C4-2B (cell line): Measurements from ENCODE around the gene ZFYVE28.

Experiments used
- CTCF ChIP-seq: fragments of 450-650 bp; conservative IDR thresholded peaks from 2 replicates; pipeline ENCODE4 v1.5.1; 2017; ENCODE audit warnings: mild to moderate bottlenecking
- ZFX ChIP-seq: fragments of 450-650 bp; IDR thresholded peaks from 2 replicates; pipeline ENCODE4 v1.6.1; 2017

DNA sequence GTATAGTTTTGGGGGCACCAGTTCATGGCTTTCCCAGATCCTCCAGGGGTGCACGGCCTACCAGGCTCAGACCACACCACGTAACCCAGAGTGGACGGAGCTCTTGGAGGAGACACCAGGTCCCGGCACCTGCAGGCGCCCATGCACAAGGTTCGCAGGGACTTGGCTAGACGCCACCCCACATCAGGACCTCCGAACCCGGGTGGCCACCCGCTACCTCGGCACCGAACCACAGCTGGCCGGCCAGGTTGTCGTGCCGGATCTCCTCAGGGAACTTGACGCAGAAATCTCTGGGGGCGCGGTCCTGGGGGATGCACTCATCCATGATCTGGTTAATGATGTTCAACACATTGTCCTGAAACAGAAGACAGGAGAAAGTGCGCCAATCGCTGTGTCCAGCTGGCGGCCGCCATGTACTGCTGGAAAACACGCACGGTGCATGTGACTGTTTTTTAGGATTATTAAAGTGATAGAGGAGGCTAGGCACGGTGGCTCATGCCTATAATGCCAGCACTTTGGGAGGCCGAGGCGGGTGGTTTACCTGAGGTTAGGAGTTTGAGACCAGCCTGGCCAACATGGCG is 77.1 kb downstream of the ZFYVE28 start:
- TF ChIP-seq CTCF = no peak
- no peak for TF ChIP-seq ZFX
